ENCODE data around the gene ATXN1. TPM values are rescaled to one million over a fixed set of nuclear protein-coding genes. Genes with fewer than 3 reads are reported as not detected.

The ATXN1 gene
- total RNA-seq, 1 experiment from 2014 or later, result 5.6 TPM

GRCh38 chr6:16802071-16802470 lies 40.8 kb upstream of the ATXN1 start:
- Histone ChIP-seq H2AFZ (ENCODE audit: low read length) (no peak overlapping the region), H2AK5ac (ENCODE audit: insufficient read length, low read length) (no peak overlapping the region), H3K27ac (ENCODE audit: insufficient read length, low read depth, low read length) (no peak overlapping the region), H3K56ac (ENCODE audit: insufficient read length, low read depth, low read length) (no peak overlapping the region), H3K4ac (ENCODE audit: low read depth, low read length) (no peak overlapping the region), H2BK120ac (ENCODE audit: low read depth, low read length, poor library complexity, severe bottlenecking) (no peak overlapping the region), H3K18ac (ENCODE audit: insufficient read length, low read depth, low read length) (no peak overlapping the region), H2BK15ac (ENCODE audit: low read depth, low read length) (no peak overlapping the region), H2BK12ac (ENCODE audit: insufficient read length, low read depth, low read length) (no peak overlapping the region), H3K79me1 (ENCODE audit: insufficient read depth, low read depth, low read length, poor library complexity, severe bottlenecking) (no peaks in the 10 kb centered on the region), H4K5ac (ENCODE audit: insufficient read length, low read depth, low read length) (no peak overlapping the region), H4K20me1 (ENCODE audit: control insufficient read depth, insufficient read depth, insufficient read length) (no peaks in the 10 kb centered on the region), H3K23ac (ENCODE audit: insufficient read length, low read depth, low read length) (no peak overlapping the region), H3K4me2 (ENCODE audit: insufficient read depth, insufficient read length, low read length) (no peak overlapping the region), H3T11ph (ENCODE audit: low read length) (no peak overlapping the region), H2BK5ac (ENCODE audit: insufficient read length, low read length) (no peak overlapping the region), H3K9me3 (ENCODE audit: control insufficient read depth, low read depth, low read length) (no peaks in the 10 kb centered on the region), H3K27me3 (ENCODE audit: insufficient read depth, low read length) (no peaks in the 10 kb centered on the region), H3K14ac (ENCODE audit: insufficient read depth, low read length) (no peak overlapping the region), H3K4me1 (ENCODE audit: insufficient read depth, low read length) (peaks cover 2% of the 10 kb centered on the region; the same call in 1 of the 2 replicates), H3K79me2 (ENCODE audit: insufficient read depth, low read length) (no peaks in the 10 kb centered on the region), H4K91ac (ENCODE audit: insufficient read length, low read depth, low read length) (no peak overlapping the region), H2BK20ac (ENCODE audit: low read depth, low read length, poor library complexity, severe bottlenecking) (no peak overlapping the region), H4K8ac (replicated peaks; ENCODE audit: insufficient read length, low read depth, low read length) (no peak overlapping the region), H3K9ac (ENCODE audit: extremely low read depth, insufficient read length, low read length) (no peak overlapping the region), H3K23me2 (ENCODE audit: insufficient read length, low read depth, low read length, poor library complexity, severe bottlenecking) (no peaks in the 10 kb centered on the region)
- peaks cover 33 to 35% of the 10 kb centered on the region in 2 experiments for H3K4me1 Mint-ChIP-seq
- TF ChIP-seq CTCF (conservative IDR thresholded peaks at IDR 0.05), result no peak
- no peak overlapping the region for H3K27ac Mint-ChIP-seq
- H3K36me3 Mint-ChIP-seq (ENCODE audit: insufficient read depth in 1 of 3, low read depth in 3 of 3), result no peaks in the 10 kb centered on the region; a peak in 1 of 7 replicates
- no peaks in the 10 kb centered on the region for H3K27me3 Mint-ChIP-seq (ENCODE audit: low read depth)
- no peaks in the 10 kb centered on the region; a peak in 1 of 5 replicates for H3K9me3 Mint-ChIP-seq
- no CpG with 5 or more reads among the region's 2 CpGs for WGBS (ENCODE audit: extremely low coverage, insufficient read length, low lambda C conversion rate)
- no peak overlapping the region for H3K4me3 Mint-ChIP-seq
- DNase-seq, result no peak
